Lung (tissue), 12 donors: ENCODE data around the gene FAM171A2. TPM values are rescaled to one million over a fixed set of nuclear protein-coding genes. Genes with fewer than 3 reads are reported as not detected.

Experiments used
- ATAC-seq: fragments of 200-7000 bp; cut with Tn5 transposase; one replicate; pipeline ENCODE4 v1.9.1; 2020; ENCODE audit warnings: moderate number of reproducible peaks; ENCODE audit not compliant: insufficient read depth, low FRiP score
- DNase-seq, 3 donors: peaks; one replicate each; pipeline ENCODE4 v3.0.0-alpha.2; 2013 to 2017
- H3K27ac ChIP-seq, 2 donors: one replicate each; pipeline ENCODE4 v1.5.1; 2013; ENCODE audit warnings: mild to moderate bottlenecking in 2 of 2, moderate library complexity in 2 of 2, control low read depth in 1 of 2, inconsistent platforms in 1 of 2, low read depth in 1 of 2, low read length in 1 of 2
- H3K27me3 ChIP-seq, 3 donors: one replicate each; pipeline ENCODE4 v1.5.1; 2013; ENCODE audit warnings: low read length in 2 of 3; ENCODE audit not compliant: control insufficient read depth in 3 of 3, insufficient read depth in 3 of 3
- H3K36me3 ChIP-seq, 4 donors: one replicate each; pipeline ENCODE4 v1.5.1; 2013; ENCODE audit warnings: low read length in 4 of 4, mild to moderate bottlenecking in 1 of 4, moderate library complexity in 1 of 4; ENCODE audit not compliant: control insufficient read depth in 4 of 4, insufficient read depth in 4 of 4
- H3K4me1 ChIP-seq, 5 donors: one replicate each; pipeline ENCODE4 v1.5.1; 2013; ENCODE audit warnings: low read length in 5 of 5, mild to moderate bottlenecking in 2 of 5, moderate library complexity in 1 of 5; ENCODE audit not compliant: control insufficient read depth in 5 of 5, insufficient read depth in 5 of 5
- H3K4me3 ChIP-seq: one replicate; pipeline ENCODE4 v1.5.1; 2013; ENCODE audit warnings: mild to moderate bottlenecking, control low read depth, moderate library complexity
- H3K9ac ChIP-seq, 2 donors: one replicate each; pipeline ENCODE4 v1.5.1; 2013; ENCODE audit warnings: low read length in 2 of 2, control low read depth in 1 of 2; ENCODE audit not compliant: insufficient read depth in 1 of 2
- H3K9me3 ChIP-seq, 4 donors: one replicate each; pipeline ENCODE4 v1.5.1; 2013; ENCODE audit warnings: low read length in 3 of 4, mild to moderate bottlenecking in 1 of 4, moderate library complexity in 1 of 4; ENCODE audit not compliant: control insufficient read depth in 4 of 4, insufficient read depth in 3 of 4
- WGBS, 2 donors: extraction: QIAGEN DNeasy Blood & Tissue Kit; methylation state at CpG; one replicate each; pipeline ENCODE4 v1.1.7; 2013; 5-methylcytosine and 5-hydroxymethylcytosine counted together
- polyA plus RNA-seq, 2 donors: library from polyadenylated mRNA; stranded (reverse); fragments of 200-250 nt; gene quantifications; one replicate each; pipeline ENCODE4 v1.2.1, GENCODE V29; 2013
- total RNA-seq, 2 donors: library from RNA; depleted of rRNA in 1 of 2; stranded (reverse); fragments of >200 nt in 1 of 2; gene quantifications; one replicate each; pipeline ENCODE4 v1.2.1, GENCODE V29; 2014 to 2021
- TF ChIP-seq, protein P1 (sequence below): IDR thresholded peaks from 2 replicates; pipeline ENCODE4 v1.5.1; 2012; ENCODE audit warnings: mild to moderate bottlenecking; ENCODE audit errors: control extremely low read depth, extremely low read depth
- donor health status: control.
- donor health status: control.
- donor health status: Bipolar disorder and iron deficiency.
- donor health status: healthy.
- donor health status: DM: yes; HTN: yes; CAD: no.

FAM171A2 gene
- total and polyA plus RNA-seq, 4 donors: 0.47 to 8.0 (median 0.80) TPM

DNA sequence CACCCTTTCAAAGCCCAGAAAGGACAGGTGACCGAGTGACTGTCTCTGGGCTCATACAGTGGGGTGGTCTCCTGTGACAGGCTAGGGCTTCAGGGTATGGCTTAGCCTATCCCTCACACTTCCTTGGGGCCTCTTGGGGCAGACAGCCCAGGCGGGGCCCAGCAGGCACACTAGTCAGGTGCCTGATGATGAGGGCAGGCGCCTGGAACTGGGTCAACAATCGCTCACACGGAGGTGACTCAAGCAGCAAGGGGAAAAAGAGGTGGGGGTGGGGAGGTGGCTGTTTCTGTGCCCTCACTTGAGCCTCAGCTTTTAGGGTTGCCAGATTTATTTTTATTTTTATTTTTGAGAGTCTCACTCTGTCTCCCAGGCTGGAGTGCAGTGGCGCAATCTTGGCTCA, 25.0 kb downstream of the FAM171A2 start:
- Histone ChIP-seq H3K36me3 (no peaks in the 10 kb centered on the region), H3K27me3 (no peaks in the 10 kb centered on the region), H3K4me3 (no peak overlapping the region), H3K27ac (peak overlapping the region in 1 of 2 donors; percentile 22), H3K9ac (no peak overlapping the region), H3K4me1 (peaks cover 0 to 10% (median 0%) of the 10 kb centered on the region in 5 donors), H3K9me3 (no peaks in the 10 kb centered on the region)
- no peak for DNase-seq
- TF ChIP-seq, protein P1, sequence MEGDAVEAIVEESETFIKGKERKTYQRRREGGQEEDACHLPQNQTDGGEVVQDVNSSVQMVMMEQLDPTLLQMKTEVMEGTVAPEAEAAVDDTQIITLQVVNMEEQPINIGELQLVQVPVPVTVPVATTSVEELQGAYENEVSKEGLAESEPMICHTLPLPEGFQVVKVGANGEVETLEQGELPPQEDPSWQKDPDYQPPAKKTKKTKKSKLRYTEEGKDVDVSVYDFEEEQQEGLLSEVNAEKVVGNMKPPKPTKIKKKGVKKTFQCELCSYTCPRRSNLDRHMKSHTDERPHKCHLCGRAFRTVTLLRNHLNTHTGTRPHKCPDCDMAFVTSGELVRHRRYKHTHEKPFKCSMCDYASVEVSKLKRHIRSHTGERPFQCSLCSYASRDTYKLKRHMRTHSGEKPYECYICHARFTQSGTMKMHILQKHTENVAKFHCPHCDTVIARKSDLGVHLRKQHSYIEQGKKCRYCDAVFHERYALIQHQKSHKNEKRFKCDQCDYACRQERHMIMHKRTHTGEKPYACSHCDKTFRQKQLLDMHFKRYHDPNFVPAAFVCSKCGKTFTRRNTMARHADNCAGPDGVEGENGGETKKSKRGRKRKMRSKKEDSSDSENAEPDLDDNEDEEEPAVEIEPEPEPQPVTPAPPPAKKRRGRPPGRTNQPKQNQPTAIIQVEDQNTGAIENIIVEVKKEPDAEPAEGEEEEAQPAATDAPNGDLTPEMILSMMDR: no peak
- WGBS, 2 donors: 43 to 47% methylated on average over 6 of the region's 6 CpGs
- ATAC-seq: no peak

DNA sequence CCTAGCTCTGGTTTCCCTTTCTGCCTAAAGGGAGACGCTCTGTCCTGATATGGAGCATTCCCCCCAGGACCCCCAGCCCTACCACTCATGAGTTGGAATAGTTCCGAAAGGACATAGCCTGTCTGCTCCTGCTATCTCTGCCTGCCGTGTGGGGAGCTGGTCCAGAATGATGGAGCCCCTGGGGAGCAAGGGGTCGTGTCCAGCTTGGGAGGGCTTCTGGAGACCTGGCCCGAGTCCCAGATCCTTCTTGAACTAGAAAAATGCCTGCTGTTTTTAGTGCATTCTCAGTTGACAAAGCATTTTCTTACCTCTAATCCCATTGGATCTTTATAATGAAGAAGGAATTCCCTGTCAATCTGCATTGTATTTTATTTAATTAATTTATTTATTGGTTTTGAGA, 27.7 kb downstream of the FAM171A2 start:
- Histone ChIP-seq H3K9ac (no peak overlapping the region), H3K36me3 (no peaks in the 10 kb centered on the region), H3K27me3 (no peaks in the 10 kb centered on the region), H3K27ac (no peak overlapping the region), H3K4me3 (no peak overlapping the region), H3K9me3 (no peaks in the 10 kb centered on the region), H3K4me1 (peaks cover 0 to 10% (median 0%) of the 10 kb centered on the region in 5 donors)
- TF ChIP-seq, protein P1: no peak
- ATAC-seq: no peak
- peak; percentile 66 to 79 (median 72) for DNase-seq
- 57 to 62% methylated on average over 5 of the region's 5 CpGs for WGBS, 2 donors

DNA sequence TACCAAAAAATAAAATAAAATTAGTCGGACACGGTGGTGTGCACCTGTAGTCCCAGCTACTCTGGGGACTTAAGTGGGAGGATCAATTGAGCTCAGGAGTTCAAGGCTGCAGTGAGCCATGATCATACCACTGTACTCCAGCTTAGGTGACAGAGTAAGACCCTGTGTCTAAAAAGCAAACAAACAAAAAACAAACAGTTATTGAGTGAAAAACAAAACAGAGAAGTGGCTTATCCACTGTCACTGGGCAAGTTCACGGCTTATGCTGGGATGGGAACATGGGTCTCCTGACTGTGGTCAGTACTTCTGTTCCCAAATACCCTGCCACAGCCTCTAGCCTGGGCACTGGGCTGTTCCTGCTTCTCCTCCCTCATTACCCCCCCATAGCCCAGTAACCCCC, 28.1 kb downstream of the FAM171A2 start:
- Histone ChIP-seq H3K36me3 (no peaks in the 10 kb centered on the region), H3K4me1 (peaks cover 0 to 10% (median 0%) of the 10 kb centered on the region in 5 donors), H3K27me3 (no peaks in the 10 kb centered on the region), H3K27ac (no peak overlapping the region), H3K9ac (no peak overlapping the region), H3K4me3 (no peak overlapping the region), H3K9me3 (no peaks in the 10 kb centered on the region)
- TF ChIP-seq, protein P1: no peak
- no peak for DNase-seq
- no peak for ATAC-seq
- 76% methylated on average over 3 of the region's 3 CpGs for WGBS, 2 donors

DNA sequence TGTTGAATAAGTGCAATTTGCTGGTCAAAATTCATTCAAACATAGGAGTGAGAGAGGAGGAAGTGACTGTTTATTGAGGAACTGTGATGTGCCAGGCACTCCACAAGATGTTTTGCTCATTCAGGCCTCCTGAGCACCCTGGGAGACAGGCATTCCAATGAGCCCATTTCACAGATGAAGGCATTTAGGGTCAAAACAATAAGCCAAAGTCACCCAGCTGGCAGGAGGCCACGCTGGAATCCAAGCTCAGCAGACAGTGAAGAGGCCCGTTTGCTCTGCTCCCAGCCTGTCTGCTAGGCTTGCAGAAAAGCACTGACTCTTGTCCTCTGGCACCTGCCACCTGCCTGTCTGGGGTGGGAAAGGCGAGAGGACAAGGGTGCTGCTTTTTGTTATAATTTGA, 28.9 kb downstream of the FAM171A2 start:
- ATAC-seq (no peak), DNase-seq (no peak)
- TF ChIP-seq, protein P1: no peak
- Histone ChIP-seq H3K9ac (no peak overlapping the region), H3K27ac (peak overlapping the region in 1 of 2 donors; percentile 33), H3K27me3 (no peaks in the 10 kb centered on the region), H3K4me3 (no peak overlapping the region), H3K36me3 (no peaks in the 10 kb centered on the region), H3K9me3 (no peaks in the 10 kb centered on the region), H3K4me1 (peaks cover 0 to 10% (median 0%) of the 10 kb centered on the region in 5 donors)
- 58 to 62% methylated on average over 3 of the region's 3 CpGs for WGBS, 2 donors
